GM23338 (cell line): ENCODE results near the gene AGAP5. TPM values are rescaled to one million over a fixed set of nuclear protein-coding genes. Genes with fewer than 3 reads are reported as not detected.

Experiments used
- ATAC-seq: fragments of 200-7000 bp; cut with Tn5 transposase; 3 replicates; pipeline ENCODE4 v1.9.1; 2020
- DNase-seq: peaks from one replicate; pipeline ENCODE4 v3.0.0-alpha.2; 2015; ENCODE audit warnings: low spot score
- H2AFZ ChIP-seq: fragments of 200-600 bp; sonication (generic); 2 replicates; pipeline ENCODE4 v1.8.0; 2016; ENCODE audit warnings: antibody characterized with exemption, mild to moderate bottlenecking, moderate library complexity
- H3F3A ChIP-seq: fragments of 200-600 bp; sonication (generic); replicated peaks from 2 replicates; pipeline ENCODE4 v1.8.0; 2017; ENCODE audit warnings: antibody characterized with exemption, mixed run types, low read depth
- H3K27ac ChIP-seq: fragments of 200-600 bp; sonication (generic); 2 replicates; pipeline ENCODE4 v1.6.1; 2016; ENCODE audit warnings: low read depth
- H3K27me3 ChIP-seq: fragments of 200-600 bp; sonication (generic); 2 replicates; pipeline ENCODE4 v1.8.0; 2016; ENCODE audit warnings: mild to moderate bottlenecking, mixed run types, moderate library complexity; ENCODE audit not compliant: insufficient read depth
- H3K36me3 ChIP-seq: fragments of 200-600 bp; sonication (generic); 2 replicates; pipeline ENCODE4 v1.8.0; 2016; ENCODE audit warnings: mild to moderate bottlenecking; ENCODE audit not compliant: insufficient read depth
- H3K4me1 ChIP-seq: fragments of 200-600 bp; sonication (generic); 2 replicates; pipeline ENCODE4 v1.8.0; 2016; ENCODE audit warnings: mild to moderate bottlenecking, moderate library complexity; ENCODE audit not compliant: insufficient read depth
- H3K4me2 ChIP-seq: fragments of 200-600 bp; sonication (generic); 2 replicates; pipeline ENCODE4 v1.7.1; 2017; ENCODE audit warnings: mixed run types
- H3K4me3 ChIP-seq: fragments of 200-600 bp; sonication (generic); 2 replicates; pipeline ENCODE4 v1.6.1; 2016; ENCODE audit warnings: mixed run types
- H3K79me2 ChIP-seq: fragments of 200-600 bp; sonication (generic); replicated peaks from 2 replicates; pipeline ENCODE4 v1.8.0; 2017; ENCODE audit warnings: mild to moderate bottlenecking; ENCODE audit not compliant: insufficient read depth
- H3K9me2 ChIP-seq: fragments of 200-600 bp; sonication (generic); 2 replicates; pipeline ENCODE4 v1.8.0; 2017; ENCODE audit not compliant: insufficient read depth
- H4K20me1 ChIP-seq: fragments of 200-600 bp; sonication (generic); replicated peaks from 2 replicates; pipeline ENCODE4 v1.8.0; 2017; ENCODE audit warnings: mild to moderate bottlenecking; ENCODE audit not compliant: insufficient read depth
- H3K27ac Mint-ChIP-seq: 2 replicates; pipeline ENCODE4 v1.8.0; 2020; ENCODE audit warnings: inconsistent platforms, mild to moderate bottlenecking, moderate library complexity, mixed read lengths
- H3K27me3 Mint-ChIP-seq: 3 replicates; pipeline ENCODE4 v1.8.0; 2022; ENCODE audit warnings: low read depth, mild to moderate bottlenecking, moderate library complexity, mixed read lengths, inconsistent platforms; ENCODE audit not compliant: insufficient read depth, poor library complexity
- H3K36me3 Mint-ChIP-seq: 3 replicates; pipeline ENCODE4 v1.8.0; 2021; ENCODE audit warnings: low read depth, mild to moderate bottlenecking, inconsistent platforms, moderate library complexity, mixed read lengths
- H3K4me1 Mint-ChIP-seq: 3 replicates; pipeline ENCODE4 v1.8.0; 2020; ENCODE audit warnings: mild to moderate bottlenecking, inconsistent platforms, mixed read lengths
- H3K4me3 Mint-ChIP-seq: 3 replicates; pipeline ENCODE4 v1.8.0; 2021; ENCODE audit warnings: moderate library complexity, mild to moderate bottlenecking, inconsistent platforms, mixed read lengths
- H3K9me3 Mint-ChIP-seq: 3 replicates; pipeline ENCODE4 v1.8.0; 2020; ENCODE audit warnings: moderate library complexity, mild to moderate bottlenecking, inconsistent platforms, mixed read lengths
- CREB1 ChIP-seq: fragments of 250-450 bp; sonication (Bioruptor Pico); IDR thresholded peaks from 2 replicates; pipeline ENCODE4 v1.5.0; 2020; ENCODE audit warnings: low read depth, mild to moderate bottlenecking, moderate library complexity
- EZH2 ChIP-seq: fragments of 200-600 bp; sonication (generic); IDR thresholded peaks from one replicate; pipeline ENCODE4 v1.8.0; 2017; ENCODE audit warnings: antibody characterized with exemption, mild to moderate bottlenecking, low read depth; ENCODE audit not compliant: unreplicated experiment
- EZH2phosphoT487 ChIP-seq: fragments of 200-600 bp; sonication (generic); IDR thresholded peaks from one replicate; pipeline ENCODE4 v1.8.1; 2018; ENCODE audit warnings: antibody characterized with exemption; ENCODE audit not compliant: unreplicated experiment
- JUNB ChIP-seq: IDR thresholded peaks from one replicate; pipeline ENCODE4 v1.6.1; 2016; ENCODE audit warnings: antibody characterized with exemption; ENCODE audit not compliant: unreplicated experiment
- NANOG ChIP-seq: IDR thresholded peaks from 2 replicates; pipeline ENCODE4 v1.6.1; 2016; ENCODE audit warnings: antibody characterized with exemption, borderline replicate concordance
- POLR2AphosphoS5 ChIP-seq: IDR thresholded peaks from 2 replicates; pipeline ENCODE4 v1.6.1; 2016; ENCODE audit warnings: antibody characterized with exemption, low read depth
- STAT1 ChIP-seq: IDR thresholded peaks from one replicate; pipeline ENCODE4 v1.6.1; 2016; ENCODE audit warnings: antibody characterized with exemption; ENCODE audit not compliant: unreplicated experiment
- ZNF114 ChIP-seq: fragments of 250-450 bp; sonication (Bioruptor Pico); IDR thresholded peaks from 2 replicates; pipeline ENCODE4 v1.5.0; 2020; ENCODE audit warnings: mild to moderate bottlenecking, moderate library complexity
- ZNF331 ChIP-seq: fragments of 250-450 bp; sonication (Bioruptor Pico); IDR thresholded peaks from 2 replicates; pipeline ENCODE4 v1.5.0; 2020; ENCODE audit warnings: low read depth, mild to moderate bottlenecking, moderate library complexity
- polyA plus RNA-seq: library from polyadenylated mRNA; unstranded; fragments of >200 nt; fragmentation: Nextera tagmentation; extraction: Ambion mirVana; gene quantifications from 2 replicates; pipeline ENCODE4 v1.2.1, GENCODE V29; 2016
- total RNA-seq: library from RNA; depleted of rRNA; stranded (reverse); fragments of >200 nt; shearing (Covaris generic); gene quantifications from 2 replicates; pipeline ENCODE4 v1.2.3, GENCODE V29; 2014
- TF ChIP-seq, protein P1 (sequence below): IDR thresholded peaks from one replicate; pipeline ENCODE4 v1.6.1; 2018; ENCODE audit warnings: antibody characterized with exemption; ENCODE audit not compliant: unreplicated experiment
- TF ChIP-seq, protein P2 (sequence below), 2 experiments: fragments of 200-600 bp in 1 of 2; sonication (generic) in 1 of 2; conservative IDR thresholded peaks; 2 replicates each; pipeline versions ENCODE4 v1.5.1 to v1.6.1; 2016 to 2017; ENCODE audit warnings: antibody characterized with exemption in 2 of 2, low read depth in 2 of 2, mild to moderate bottlenecking in 2 of 2, moderate library complexity in 1 of 2
- TF ChIP-seq, protein P3 (sequence below): IDR thresholded peaks from 2 replicates; pipeline ENCODE4 v1.6.1; 2016; ENCODE audit warnings: antibody characterized with exemption
- TF ChIP-seq, protein P4 (sequence below): fragments of 250-450 bp; sonication (Bioruptor Pico); IDR thresholded peaks from 2 replicates; pipeline ENCODE4 v1.5.0; 2020; ENCODE audit warnings: mild to moderate bottlenecking, moderate library complexity

Gene AGAP5
- total and polyA plus RNA-seq, 2 experiments from 2014 or later = 5.0 to 5.3 TPM

- Histone ChIP-seq H2AFZ (peak within 1 kb of the TSS; percentile 83), H3K4me1 (peaks cover 5% of the 10 kb centered on the region), H3K4me3 (no peak within 1 kb of the TSS), H4K20me1 (no peaks in the 10 kb centered on the region), H3K9me2 (no peaks in the 10 kb centered on the region), H3K27ac (no peak within 1 kb of the TSS), H3K79me2 (no peaks in the 10 kb centered on the region), H3K36me3 (no peaks in the 10 kb centered on the region), H3K27me3 (no peaks in the 10 kb centered on the region), H3F3A (no peaks in the 10 kb centered on the region; the same call in 1 of the 2 replicates), H3K4me2 (no peak within 1 kb of the TSS)
- Mint-ChIP-seq H3K4me1 (peaks cover 6% of the 10 kb centered on the region), H3K36me3 (no peaks in the 10 kb centered on the region; the same call in 2 of the 3 replicates), H3K27ac (peak within 1 kb of the TSS; percentile 33; the same call in 1 of the 2 replicates), H3K4me3 (no peak within 1 kb of the TSS), H3K9me3 (no peaks in the 10 kb centered on the region), H3K27me3 (peaks cover 11% of the 10 kb centered on the region)
- TF ChIP-seq, protein P1, sequence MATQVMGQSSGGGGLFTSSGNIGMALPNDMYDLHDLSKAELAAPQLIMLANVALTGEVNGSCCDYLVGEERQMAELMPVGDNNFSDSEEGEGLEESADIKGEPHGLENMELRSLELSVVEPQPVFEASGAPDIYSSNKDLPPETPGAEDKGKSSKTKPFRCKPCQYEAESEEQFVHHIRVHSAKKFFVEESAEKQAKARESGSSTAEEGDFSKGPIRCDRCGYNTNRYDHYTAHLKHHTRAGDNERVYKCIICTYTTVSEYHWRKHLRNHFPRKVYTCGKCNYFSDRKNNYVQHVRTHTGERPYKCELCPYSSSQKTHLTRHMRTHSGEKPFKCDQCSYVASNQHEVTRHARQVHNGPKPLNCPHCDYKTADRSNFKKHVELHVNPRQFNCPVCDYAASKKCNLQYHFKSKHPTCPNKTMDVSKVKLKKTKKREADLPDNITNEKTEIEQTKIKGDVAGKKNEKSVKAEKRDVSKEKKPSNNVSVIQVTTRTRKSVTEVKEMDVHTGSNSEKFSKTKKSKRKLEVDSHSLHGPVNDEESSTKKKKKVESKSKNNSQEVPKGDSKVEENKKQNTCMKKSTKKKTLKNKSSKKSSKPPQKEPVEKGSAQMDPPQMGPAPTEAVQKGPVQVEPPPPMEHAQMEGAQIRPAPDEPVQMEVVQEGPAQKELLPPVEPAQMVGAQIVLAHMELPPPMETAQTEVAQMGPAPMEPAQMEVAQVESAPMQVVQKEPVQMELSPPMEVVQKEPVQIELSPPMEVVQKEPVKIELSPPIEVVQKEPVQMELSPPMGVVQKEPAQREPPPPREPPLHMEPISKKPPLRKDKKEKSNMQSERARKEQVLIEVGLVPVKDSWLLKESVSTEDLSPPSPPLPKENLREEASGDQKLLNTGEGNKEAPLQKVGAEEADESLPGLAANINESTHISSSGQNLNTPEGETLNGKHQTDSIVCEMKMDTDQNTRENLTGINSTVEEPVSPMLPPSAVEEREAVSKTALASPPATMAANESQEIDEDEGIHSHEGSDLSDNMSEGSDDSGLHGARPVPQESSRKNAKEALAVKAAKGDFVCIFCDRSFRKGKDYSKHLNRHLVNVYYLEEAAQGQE = no peak
- TF ChIP-seq STAT1 (no peak), CREB1 (CRISPR knock-in tag) (no peak), JUNB (no peak), ZNF331 (CRISPR knock-in tag) (no peak), ZNF114 (CRISPR knock-in tag) (no peak), POLR2AphosphoS5 (no peak), EZH2phosphoT487 (no peak), EZH2 (no peak), NANOG (no peak)
- TF ChIP-seq, protein P2, sequence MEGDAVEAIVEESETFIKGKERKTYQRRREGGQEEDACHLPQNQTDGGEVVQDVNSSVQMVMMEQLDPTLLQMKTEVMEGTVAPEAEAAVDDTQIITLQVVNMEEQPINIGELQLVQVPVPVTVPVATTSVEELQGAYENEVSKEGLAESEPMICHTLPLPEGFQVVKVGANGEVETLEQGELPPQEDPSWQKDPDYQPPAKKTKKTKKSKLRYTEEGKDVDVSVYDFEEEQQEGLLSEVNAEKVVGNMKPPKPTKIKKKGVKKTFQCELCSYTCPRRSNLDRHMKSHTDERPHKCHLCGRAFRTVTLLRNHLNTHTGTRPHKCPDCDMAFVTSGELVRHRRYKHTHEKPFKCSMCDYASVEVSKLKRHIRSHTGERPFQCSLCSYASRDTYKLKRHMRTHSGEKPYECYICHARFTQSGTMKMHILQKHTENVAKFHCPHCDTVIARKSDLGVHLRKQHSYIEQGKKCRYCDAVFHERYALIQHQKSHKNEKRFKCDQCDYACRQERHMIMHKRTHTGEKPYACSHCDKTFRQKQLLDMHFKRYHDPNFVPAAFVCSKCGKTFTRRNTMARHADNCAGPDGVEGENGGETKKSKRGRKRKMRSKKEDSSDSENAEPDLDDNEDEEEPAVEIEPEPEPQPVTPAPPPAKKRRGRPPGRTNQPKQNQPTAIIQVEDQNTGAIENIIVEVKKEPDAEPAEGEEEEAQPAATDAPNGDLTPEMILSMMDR (conservative IDR thresholded peaks at IDR 0.05; ENCODE audit: low read depth in 2 of 2) = no peak
- TF ChIP-seq, protein P3, sequence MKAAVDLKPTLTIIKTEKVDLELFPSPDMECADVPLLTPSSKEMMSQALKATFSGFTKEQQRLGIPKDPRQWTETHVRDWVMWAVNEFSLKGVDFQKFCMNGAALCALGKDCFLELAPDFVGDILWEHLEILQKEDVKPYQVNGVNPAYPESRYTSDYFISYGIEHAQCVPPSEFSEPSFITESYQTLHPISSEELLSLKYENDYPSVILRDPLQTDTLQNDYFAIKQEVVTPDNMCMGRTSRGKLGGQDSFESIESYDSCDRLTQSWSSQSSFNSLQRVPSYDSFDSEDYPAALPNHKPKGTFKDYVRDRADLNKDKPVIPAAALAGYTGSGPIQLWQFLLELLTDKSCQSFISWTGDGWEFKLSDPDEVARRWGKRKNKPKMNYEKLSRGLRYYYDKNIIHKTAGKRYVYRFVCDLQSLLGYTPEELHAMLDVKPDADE = no peak
- TF ChIP-seq, protein P4, sequence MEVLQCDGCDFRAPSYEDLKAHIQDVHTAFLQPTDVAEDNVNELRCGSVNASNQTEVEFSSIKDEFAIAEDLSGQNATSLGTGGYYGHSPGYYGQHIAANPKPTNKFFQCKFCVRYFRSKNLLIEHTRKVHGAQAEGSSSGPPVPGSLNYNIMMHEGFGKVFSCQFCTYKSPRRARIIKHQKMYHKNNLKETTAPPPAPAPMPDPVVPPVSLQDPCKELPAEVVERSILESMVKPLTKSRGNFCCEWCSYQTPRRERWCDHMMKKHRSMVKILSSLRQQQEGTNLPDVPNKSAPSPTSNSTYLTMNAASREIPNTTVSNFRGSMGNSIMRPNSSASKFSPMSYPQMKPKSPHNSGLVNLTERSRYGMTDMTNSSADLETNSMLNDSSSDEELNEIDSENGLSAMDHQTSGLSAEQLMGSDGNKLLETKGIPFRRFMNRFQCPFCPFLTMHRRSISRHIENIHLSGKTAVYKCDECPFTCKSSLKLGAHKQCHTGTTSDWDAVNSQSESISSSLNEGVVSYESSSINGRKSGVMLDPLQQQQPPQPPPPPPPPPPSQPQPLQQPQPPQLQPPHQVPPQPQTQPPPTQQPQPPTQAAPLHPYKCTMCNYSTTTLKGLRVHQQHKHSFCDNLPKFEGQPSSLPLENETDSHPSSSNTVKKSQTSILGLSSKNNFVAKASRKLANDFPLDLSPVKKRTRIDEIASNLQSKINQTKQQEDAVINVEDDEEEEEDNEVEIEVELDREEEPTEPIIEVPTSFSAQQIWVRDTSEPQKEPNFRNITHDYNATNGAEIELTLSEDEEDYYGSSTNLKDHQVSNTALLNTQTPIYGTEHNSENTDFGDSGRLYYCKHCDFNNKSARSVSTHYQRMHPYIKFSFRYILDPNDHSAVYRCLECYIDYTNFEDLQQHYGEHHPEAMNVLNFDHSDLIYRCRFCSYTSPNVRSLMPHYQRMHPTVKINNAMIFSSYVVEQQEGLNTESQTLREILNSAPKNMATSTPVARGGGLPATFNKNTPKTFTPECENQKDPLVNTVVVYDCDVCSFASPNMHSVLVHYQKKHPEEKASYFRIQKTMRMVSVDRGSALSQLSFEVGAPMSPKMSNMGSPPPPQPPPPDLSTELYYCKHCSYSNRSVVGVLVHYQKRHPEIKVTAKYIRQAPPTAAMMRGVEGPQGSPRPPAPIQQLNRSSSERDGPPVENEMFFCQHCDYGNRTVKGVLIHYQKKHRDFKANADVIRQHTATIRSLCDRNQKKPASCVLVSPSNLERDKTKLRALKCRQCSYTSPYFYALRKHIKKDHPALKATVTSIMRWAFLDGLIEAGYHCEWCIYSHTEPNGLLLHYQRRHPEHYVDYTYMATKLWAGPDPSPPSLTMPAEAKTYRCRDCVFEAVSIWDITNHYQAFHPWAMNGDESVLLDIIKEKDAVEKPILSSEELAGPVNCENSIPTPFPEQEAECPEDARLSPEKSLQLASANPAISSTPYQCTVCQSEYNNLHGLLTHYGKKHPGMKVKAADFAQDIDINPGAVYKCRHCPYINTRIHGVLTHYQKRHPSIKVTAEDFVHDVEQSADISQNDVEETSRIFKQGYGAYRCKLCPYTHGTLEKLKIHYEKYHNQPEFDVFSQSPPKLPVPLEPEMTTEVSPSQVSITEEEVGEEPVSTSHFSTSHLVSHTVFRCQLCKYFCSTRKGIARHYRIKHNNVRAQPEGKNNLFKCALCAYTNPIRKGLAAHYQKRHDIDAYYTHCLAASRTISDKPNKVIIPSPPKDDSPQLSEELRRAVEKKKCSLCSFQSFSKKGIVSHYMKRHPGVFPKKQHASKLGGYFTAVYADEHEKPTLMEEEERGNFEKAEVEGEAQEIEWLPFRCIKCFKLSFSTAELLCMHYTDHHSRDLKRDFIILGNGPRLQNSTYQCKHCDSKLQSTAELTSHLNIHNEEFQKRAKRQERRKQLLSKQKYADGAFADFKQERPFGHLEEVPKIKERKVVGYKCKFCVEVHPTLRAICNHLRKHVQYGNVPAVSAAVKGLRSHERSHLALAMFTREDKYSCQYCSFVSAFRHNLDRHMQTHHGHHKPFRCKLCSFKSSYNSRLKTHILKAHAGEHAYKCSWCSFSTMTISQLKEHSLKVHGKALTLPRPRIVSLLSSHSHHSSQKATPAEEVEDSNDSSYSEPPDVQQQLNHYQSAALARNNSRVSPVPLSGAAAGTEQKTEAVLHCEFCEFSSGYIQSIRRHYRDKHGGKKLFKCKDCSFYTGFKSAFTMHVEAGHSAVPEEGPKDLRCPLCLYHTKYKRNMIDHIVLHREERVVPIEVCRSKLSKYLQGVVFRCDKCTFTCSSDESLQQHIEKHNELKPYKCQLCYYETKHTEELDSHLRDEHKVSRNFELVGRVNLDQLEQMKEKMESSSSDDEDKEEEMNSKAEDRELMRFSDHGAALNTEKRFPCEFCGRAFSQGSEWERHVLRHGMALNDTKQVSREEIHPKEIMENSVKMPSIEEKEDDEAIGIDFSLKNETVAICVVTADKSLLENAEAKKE (CRISPR knock-in tag) = no peak
- DNase-seq (peak; percentile 18), ATAC-seq (no peak)
These were observed 56.4 kb downstream of the AGAP5 start, which contains the start of gene MYOZ1 for GRCh38 chr10:73641328-73642060. MYOZ1 (minus strand) TSS chr10:73641474; CDS start chr10:73640017, 1,457 bp downstream.
